GM21723 (cell line): ENCODE results near the gene DGKB.
"Not testable (repeated sequence)": the region's sequence is repeated elsewhere in the genome, so short reads cannot be mapped to it uniquely, and the experiment has no call there.

Source experiments
- ATAC-seq: cut with Tn5 transposase; IDR thresholded peaks from one replicate; pipeline ENCODE4 v1.9.1; 2021; ENCODE audit warnings: mild to moderate bottlenecking, moderate library complexity; ENCODE audit not compliant: unreplicated experiment

The DGKB gene

GRCh38 chr7:14487701-14488395, 414.7 kb downstream of the DGKB start:
- no peak for ATAC-seq

- ATAC-seq, result no peak
These were observed 418.9 kb downstream of the DGKB start for GRCh38 chr7:14483663-14484062.

GRCh38 chr7:14480281-14480680, 422.3 kb downstream of the DGKB start:
- ATAC-seq, result no peak

GRCh38 chr7:14478834-14479510, 423.6 kb downstream of the DGKB start:
- no peak for ATAC-seq

- ATAC-seq, result not testable (repeated sequence)
These were observed 440.8 kb downstream of the DGKB start for GRCh38 chr7:14461716-14462115.

- not testable (repeated sequence) for ATAC-seq
These were observed 443.7 kb downstream of the DGKB start for GRCh38 chr7:14458846-14459245.

- ATAC-seq, result peak; percentile 72
These were observed 444.7 kb downstream of the DGKB start for GRCh38 chr7:14457568-14458453.

GRCh38 chr7:14449291-14449690, 453.3 kb downstream of the DGKB start:
- no peak for ATAC-seq

- ATAC-seq, result no peak
These were observed 455.7 kb downstream of the DGKB start for GRCh38 chr7:14446829-14447228.

- ATAC-seq, result no peak
These were observed 456.3 kb downstream of the DGKB start for GRCh38 chr7:14446219-14446618.

GRCh38 chr7:14438366-14438765, 464.2 kb downstream of the DGKB start:
- ATAC-seq, result no peak

- no peak for ATAC-seq
These were observed 465.7 kb downstream of the DGKB start for GRCh38 chr7:14436878-14437277.

GRCh38 chr7:14432924-14433323, 469.6 kb downstream of the DGKB start:
- no peak for ATAC-seq

GRCh38 chr7:14430926-14431325, 471.6 kb downstream of the DGKB start:
- ATAC-seq, result no peak

GRCh38 chr7:14425559-14425958, 477.0 kb downstream of the DGKB start:
- ATAC-seq, result no peak

- ATAC-seq, result no peak
These were observed 477.9 kb downstream of the DGKB start for GRCh38 chr7:14424675-14425074.

- no peak for ATAC-seq
These were observed 481.8 kb downstream of the DGKB start for GRCh38 chr7:14420768-14421167.

- ATAC-seq, result no peak
These were observed 483.0 kb downstream of the DGKB start for GRCh38 chr7:14419531-14419930.

GRCh38 chr7:14418633-14419032, 483.9 kb downstream of the DGKB start:
- ATAC-seq, result no peak

- no peak for ATAC-seq
These were observed 488.1 kb downstream of the DGKB start for GRCh38 chr7:14414274-14414986.
